ENCODE data around the gene CA5A. TPM values are rescaled to one million over a fixed set of nuclear protein-coding genes. Genes with fewer than 3 reads are reported as not detected.
"Not testable (repeated sequence)": the region's sequence is repeated elsewhere in the genome, so short reads cannot be mapped to it uniquely, and the experiment has no call there.

Gene CA5A
- not detected for total RNA-seq
- long read RNA-seq, result 0 reads

- DNase-seq (no peak), ATAC-seq (no peak)
- intact Hi-C loops (cut with micrococcal nuclease), result no loop called here
Measured at GRCh38 chr16:87936375-87937230, at the start of gene CA5A. TSS of gene CA5A (minus strand) at chr16:87936529. CDS start at chr16:87936450, 79 bp downstream.

GRCh38 chr16:87985493-87985892 is 49.2 kb upstream of the CA5A start:
- DNase-seq; ATAC-seq; intact Hi-C loops (cut with micrococcal nuclease): not testable (repeated sequence)

GRCh38 chr16:87984632-87985267 is 48.4 kb upstream of the CA5A start:
- no peak for DNase-seq
- no peak for ATAC-seq
- intact Hi-C loops (cut with micrococcal nuclease), result no loop called here

- ATAC-seq; DNase-seq; intact Hi-C loops (cut with micrococcal nuclease): not testable (repeated sequence)
Measured at GRCh38 chr16:87984180-87984579, 47.9 kb upstream of the CA5A start.

- intact Hi-C loops (cut with micrococcal nuclease); DNase-seq; ATAC-seq: not testable (repeated sequence)
Measured at GRCh38 chr16:87983737-87984097, 47.4 kb upstream of the CA5A start.

GRCh38 chr16:87983072-87983736 is 46.9 kb upstream of the CA5A start:
- DNase-seq; intact Hi-C loops (cut with micrococcal nuclease): not testable (repeated sequence)
- peak; percentile 81 for ATAC-seq

GRCh38 chr16:87982581-87983041 is 46.3 kb upstream of the CA5A start:
- intact Hi-C loops (cut with micrococcal nuclease), result no loop called here
- DNase-seq, result no peak
- ATAC-seq, result no peak

- ATAC-seq; DNase-seq; intact Hi-C loops (cut with micrococcal nuclease): not testable (repeated sequence)
Measured at GRCh38 chr16:87981376-87981775, 45.0 kb upstream of the CA5A start.

GRCh38 chr16:87979911-87980630 is 43.7 kb upstream of the CA5A start:
- intact Hi-C loops (cut with micrococcal nuclease), result not testable (repeated sequence)

GRCh38 chr16:87979352-87979751 is 43.0 kb upstream of the CA5A start:
- intact Hi-C loops (cut with micrococcal nuclease), result no loop called here
- DNase-seq (peak; percentile 64), ATAC-seq (peak; percentile 93)

More at GRCh38 chr16:87979911-87980630, 43.7 kb upstream of the CA5A start:
- DNase-seq, ATAC-seq: not testable (repeated sequence)

GRCh38 chr16:87978127-87978526 is 41.8 kb upstream of the CA5A start:
- DNase-seq (no peak), ATAC-seq (no peak)
- intact Hi-C loops (cut with micrococcal nuclease), result no loop called here

- intact Hi-C loops (cut with micrococcal nuclease), result no loop called here
- DNase-seq (no peak), ATAC-seq (no peak)
Measured at GRCh38 chr16:87976665-87977064, 40.3 kb upstream of the CA5A start.

GRCh38 chr16:87974178-87974577 is 37.8 kb upstream of the CA5A start:
- intact Hi-C loops (cut with micrococcal nuclease), result no loop called here
- no peak for ATAC-seq
- DNase-seq, result no peak

- DNase-seq, result no peak
- intact Hi-C loops (cut with micrococcal nuclease), result no loop called here
- no peak for ATAC-seq
Measured at GRCh38 chr16:87973717-87974116, 37.4 kb upstream of the CA5A start.

GRCh38 chr16:87971933-87972332 is 35.6 kb upstream of the CA5A start:
- DNase-seq (no peak), ATAC-seq (no peak)
- intact Hi-C loops (cut with micrococcal nuclease), result no loop called here

GRCh38 chr16:87970186-87970585 is 33.9 kb upstream of the CA5A start:
- ATAC-seq (no peak), DNase-seq (no peak)
- intact Hi-C loops (cut with micrococcal nuclease), result no loop called here

- DNase-seq (no peak), ATAC-seq (no peak)
- intact Hi-C loops (cut with micrococcal nuclease), result no loop called here
Measured at GRCh38 chr16:87968541-87968940, 32.2 kb upstream of the CA5A start.

- no peak for DNase-seq
- intact Hi-C loops (cut with micrococcal nuclease), result no loop called here
- peak; percentile 60 for ATAC-seq
Measured at GRCh38 chr16:87966685-87967185, 30.4 kb upstream of the CA5A start.

- DNase-seq, result no peak
- intact Hi-C loops (cut with micrococcal nuclease), result no loop called here
- ATAC-seq, result peak; percentile 77
Measured at GRCh38 chr16:87966064-87966645, 29.8 kb upstream of the CA5A start.
